ENCODE data around the gene COG5. TPM values are rescaled to one million over a fixed set of nuclear protein-coding genes. Genes with fewer than 3 reads are reported as not detected.

Gene COG5
- total and polyA plus RNA-seq, 9 of the 15 experiments (the other 6 are each of a cell fraction or from before 2014, with no cell fraction given) = 15.3 to 75.1 (median 56.4) TPM

DNA sequence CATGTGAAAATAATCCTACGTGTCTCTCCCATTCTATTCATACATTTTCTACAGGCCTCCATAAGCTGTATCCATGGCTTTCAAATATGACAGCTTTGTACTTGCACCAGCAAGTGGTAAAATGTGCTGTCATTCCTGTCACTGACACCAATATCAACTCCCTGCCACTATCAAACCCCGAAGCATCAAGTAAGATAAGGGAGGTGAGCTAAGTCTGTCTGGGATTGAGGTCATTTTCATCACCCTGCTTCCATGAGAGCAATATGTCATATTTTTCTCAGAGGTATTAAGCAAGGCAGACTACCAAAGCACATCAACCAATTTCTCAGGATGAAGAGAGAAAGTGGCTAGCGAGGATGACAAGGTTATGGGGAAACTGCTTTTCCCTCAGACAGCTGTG is 82.8 kb downstream of the COG5 start (continued):
- TF ChIP-seq, protein P1, sequence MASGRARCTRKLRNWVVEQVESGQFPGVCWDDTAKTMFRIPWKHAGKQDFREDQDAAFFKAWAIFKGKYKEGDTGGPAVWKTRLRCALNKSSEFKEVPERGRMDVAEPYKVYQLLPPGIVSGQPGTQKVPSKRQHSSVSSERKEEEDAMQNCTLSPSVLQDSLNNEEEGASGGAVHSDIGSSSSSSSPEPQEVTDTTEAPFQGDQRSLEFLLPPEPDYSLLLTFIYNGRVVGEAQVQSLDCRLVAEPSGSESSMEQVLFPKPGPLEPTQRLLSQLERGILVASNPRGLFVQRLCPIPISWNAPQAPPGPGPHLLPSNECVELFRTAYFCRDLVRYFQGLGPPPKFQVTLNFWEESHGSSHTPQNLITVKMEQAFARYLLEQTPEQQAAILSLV (tag; IDR thresholded peaks at IDR 0.05) = no peak
- TF ChIP-seq NCOA2 (IDR thresholded peaks at IDR 0.05; ENCODE audit: partially characterized antibody in 2 of 2) = no peak
- TF ChIP-seq HDGF (IDR thresholded peaks at IDR 0.05) = no peak
- TF ChIP-seq HIVEP1 (CRISPR knock-in tag; IDR thresholded peaks at IDR 0.05) = no peak
- no peak for TF ChIP-seq ZNF644 (tag; IDR thresholded peaks at IDR 0.05; ENCODE audit: low read depth)
- TF ChIP-seq TEAD4 (IDR thresholded peaks at IDR 0.05; ENCODE audit: low read length) = peak; percentile 19; the same call in 1 of the 2 replicates
- no peak for TF ChIP-seq TEAD4 (CRISPR knock-in tag; IDR thresholded peaks at IDR 0.05; ENCODE audit: borderline replicate concordance)
- peak; percentile 38; the same call in 1 of the 2 replicates for TF ChIP-seq MYC (IDR thresholded peaks at IDR 0.05; ENCODE audit: low read depth, low read length)
- no peak for TF ChIP-seq MYC (CRISPR knock-in tag; IDR thresholded peaks at IDR 0.05; ENCODE audit: borderline replicate concordance, low read depth)
- no peak for TF ChIP-seq SREBF1 (IDR thresholded peaks at IDR 0.05; ENCODE audit: borderline replicate concordance, low read depth, low read length)
- TF ChIP-seq TAF9B (IDR thresholded peaks at IDR 0.05; ENCODE audit: partially characterized antibody) = no peak
- peak; percentile 64; the same call in 1 of the 2 replicates for TF ChIP-seq JUN (IDR thresholded peaks at IDR 0.05; ENCODE audit: borderline replicate concordance, low read depth, low read length)
- no peak for TF ChIP-seq JUN (CRISPR knock-in tag; IDR thresholded peaks at IDR 0.05; ENCODE audit: borderline replicate concordance)
- TF ChIP-seq ZNF134 (CRISPR knock-in tag; conservative IDR thresholded peaks at IDR 0.05) = no peak
- TF ChIP-seq, protein P2, sequence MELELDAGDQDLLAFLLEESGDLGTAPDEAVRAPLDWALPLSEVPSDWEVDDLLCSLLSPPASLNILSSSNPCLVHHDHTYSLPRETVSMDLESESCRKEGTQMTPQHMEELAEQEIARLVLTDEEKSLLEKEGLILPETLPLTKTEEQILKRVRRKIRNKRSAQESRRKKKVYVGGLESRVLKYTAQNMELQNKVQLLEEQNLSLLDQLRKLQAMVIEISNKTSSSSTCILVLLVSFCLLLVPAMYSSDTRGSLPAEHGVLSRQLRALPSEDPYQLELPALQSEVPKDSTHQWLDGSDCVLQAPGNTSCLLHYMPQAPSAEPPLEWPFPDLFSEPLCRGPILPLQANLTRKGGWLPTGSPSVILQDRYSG (tag; conservative IDR thresholded peaks at IDR 0.05; ENCODE audit: low read depth) = no peak
- no peak for TF ChIP-seq ZBTB8A (IDR thresholded peaks at IDR 0.05; ENCODE audit: partially characterized antibody)
- TF ChIP-seq ZNF57 (CRISPR knock-in tag; IDR thresholded peaks at IDR 0.05) = no peak
- TF ChIP-seq NEUROD1 (IDR thresholded peaks at IDR 0.05; ENCODE audit: borderline replicate concordance, low read depth, low read length, partially characterized antibody) = no peak
- TF ChIP-seq CXXC5 (CRISPR knock-in tag; IDR thresholded peaks at IDR 0.05) = no peak; the same call in 1 of the 2 replicates
- TF ChIP-seq MAFG (tag; conservative IDR thresholded peaks at IDR 0.05) = no peak
- TF ChIP-seq NRF1 (conservative IDR thresholded peaks at IDR 0.05 in 1 of 2, IDR thresholded peaks at IDR 0.05 in 1 of 2) = peak; percentile 16 to 33; a peak in 1 of 4 replicates
- TF ChIP-seq, protein P3, sequence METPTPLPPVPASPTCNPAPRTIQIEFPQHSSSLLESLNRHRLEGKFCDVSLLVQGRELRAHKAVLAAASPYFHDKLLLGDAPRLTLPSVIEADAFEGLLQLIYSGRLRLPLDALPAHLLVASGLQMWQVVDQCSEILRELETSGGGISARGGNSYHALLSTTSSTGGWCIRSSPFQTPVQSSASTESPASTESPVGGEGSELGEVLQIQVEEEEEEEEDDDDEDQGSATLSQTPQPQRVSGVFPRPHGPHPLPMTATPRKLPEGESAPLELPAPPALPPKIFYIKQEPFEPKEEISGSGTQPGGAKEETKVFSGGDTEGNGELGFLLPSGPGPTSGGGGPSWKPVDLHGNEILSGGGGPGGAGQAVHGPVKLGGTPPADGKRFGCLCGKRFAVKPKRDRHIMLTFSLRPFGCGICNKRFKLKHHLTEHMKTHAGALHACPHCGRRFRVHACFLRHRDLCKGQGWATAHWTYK (CRISPR knock-in tag; IDR thresholded peaks at IDR 0.05) = no peak
- TF ChIP-seq RHOXF2B (CRISPR knock-in tag; conservative IDR thresholded peaks at IDR 0.05) = no peak
- TF ChIP-seq ZFP1 (CRISPR knock-in tag; IDR thresholded peaks at IDR 0.05) = no peak
- TF ChIP-seq, protein P4, sequence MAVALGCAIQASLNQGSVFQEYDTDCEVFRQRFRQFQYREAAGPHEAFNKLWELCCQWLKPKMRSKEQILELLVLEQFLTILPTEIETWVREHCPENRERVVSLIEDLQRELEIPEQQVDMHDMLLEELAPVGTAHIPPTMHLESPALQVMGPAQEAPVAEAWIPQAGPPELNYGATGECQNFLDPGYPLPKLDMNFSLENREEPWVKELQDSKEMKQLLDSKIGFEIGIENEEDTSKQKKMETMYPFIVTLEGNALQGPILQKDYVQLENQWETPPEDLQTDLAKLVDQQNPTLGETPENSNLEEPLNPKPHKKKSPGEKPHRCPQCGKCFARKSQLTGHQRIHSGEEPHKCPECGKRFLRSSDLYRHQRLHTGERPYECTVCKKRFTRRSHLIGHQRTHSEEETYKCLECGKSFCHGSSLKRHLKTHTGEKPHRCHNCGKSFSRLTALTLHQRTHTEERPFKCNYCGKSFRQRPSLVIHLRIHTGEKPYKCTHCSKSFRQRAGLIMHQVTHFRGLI (CRISPR knock-in tag; IDR thresholded peaks at IDR 0.05) = no peak
- no peak for TF ChIP-seq NR4A1 (CRISPR knock-in tag; IDR thresholded peaks at IDR 0.05)
- TF ChIP-seq NR4A1 (tag; IDR thresholded peaks at IDR 0.05) = no peak
- no peak for TF ChIP-seq CHD2 (IDR thresholded peaks at IDR 0.05; ENCODE audit: low read depth, low read length)
